HG02884 (cell line): ENCODE measurements around the gene RNF224.

Source experiments
- ATAC-seq: cut with Tn5 transposase; IDR thresholded peaks from one replicate; pipeline ENCODE4 v1.9.1; 2021; ENCODE audit warnings: mild to moderate bottlenecking, moderate library complexity; ENCODE audit not compliant: unreplicated experiment

RNF224 gene

DNA sequence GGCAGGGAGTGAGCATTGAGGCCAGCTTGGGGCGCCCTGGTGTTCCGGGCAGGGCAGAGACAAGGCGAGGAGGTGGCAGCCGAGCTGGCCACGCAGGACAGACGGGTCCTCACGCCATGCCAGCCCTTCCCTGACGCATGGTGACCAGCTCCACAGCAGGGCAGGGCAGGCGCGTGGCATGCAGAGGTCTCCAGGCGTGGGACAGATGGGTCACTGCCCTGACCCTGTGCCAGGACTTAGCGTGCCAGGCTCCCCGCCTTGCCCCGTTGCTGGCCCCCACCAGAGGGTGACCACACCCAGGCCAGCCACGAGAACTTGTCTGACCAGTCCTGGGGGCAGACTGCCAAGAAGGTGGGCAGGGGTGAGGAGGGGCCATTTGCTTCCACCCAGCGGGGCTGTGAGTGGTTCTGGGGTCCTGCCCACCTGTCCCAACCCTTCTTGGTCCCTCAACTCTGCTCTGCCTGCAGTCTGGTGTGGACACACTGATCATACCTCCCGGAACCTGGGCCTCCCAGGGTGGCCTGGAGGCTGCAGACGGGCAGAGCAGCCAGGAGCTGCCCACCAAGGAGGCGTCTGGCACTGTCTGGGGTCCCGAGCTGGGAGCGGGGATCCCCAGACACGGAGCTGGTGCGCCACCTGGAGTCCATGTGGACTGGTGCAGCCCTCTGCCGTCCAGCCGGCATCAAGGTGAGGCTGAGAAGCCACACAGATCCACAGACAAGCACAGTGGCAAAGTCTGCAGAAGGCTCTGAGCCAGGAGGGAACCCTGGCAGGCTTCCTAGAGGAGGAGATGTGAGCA is at the start of gene RNF224:
RNF224 (plus strand) TSS at position 449 of the 799 bp plus-strand sequence. CDS start 834 bp downstream, outside the sequence.
- ATAC-seq = no peak

DNA sequence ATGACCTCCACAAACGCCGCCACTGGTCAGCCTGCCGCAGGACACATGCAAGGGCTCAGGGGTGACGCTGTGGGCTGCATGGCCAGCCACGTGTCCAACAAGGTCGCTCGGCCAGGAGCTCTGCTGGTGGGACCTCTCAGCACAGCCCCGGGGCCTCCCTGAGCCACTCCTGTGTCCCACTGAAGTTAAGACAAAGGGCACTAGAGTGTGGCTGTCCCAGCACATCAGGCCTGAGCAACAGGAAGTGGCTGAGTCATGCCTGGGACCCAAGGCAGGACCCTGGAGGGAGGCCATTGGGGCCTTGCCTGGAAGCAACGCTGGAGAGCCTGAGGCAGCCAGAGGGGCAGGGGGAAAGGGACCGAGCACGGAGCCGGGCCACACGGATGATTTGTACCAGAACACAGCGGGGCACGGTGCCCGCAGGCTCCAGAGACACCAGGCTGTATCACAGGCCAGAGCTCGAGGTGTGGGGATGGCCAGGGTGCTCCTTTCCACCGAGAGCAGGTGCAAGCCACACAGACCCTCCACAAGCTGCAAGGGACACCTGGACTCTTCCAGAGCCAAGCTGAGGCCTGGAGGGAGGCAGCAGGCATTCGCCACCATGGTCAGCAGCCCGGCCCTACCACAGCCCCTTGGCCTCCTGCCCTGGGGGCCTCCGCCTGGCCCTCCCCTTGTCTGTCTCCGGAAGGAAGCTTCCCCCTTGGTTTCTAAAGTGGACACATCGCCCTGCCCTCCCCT is 48.9 kb upstream of the RNF224 start:
- no peak for ATAC-seq

DNA sequence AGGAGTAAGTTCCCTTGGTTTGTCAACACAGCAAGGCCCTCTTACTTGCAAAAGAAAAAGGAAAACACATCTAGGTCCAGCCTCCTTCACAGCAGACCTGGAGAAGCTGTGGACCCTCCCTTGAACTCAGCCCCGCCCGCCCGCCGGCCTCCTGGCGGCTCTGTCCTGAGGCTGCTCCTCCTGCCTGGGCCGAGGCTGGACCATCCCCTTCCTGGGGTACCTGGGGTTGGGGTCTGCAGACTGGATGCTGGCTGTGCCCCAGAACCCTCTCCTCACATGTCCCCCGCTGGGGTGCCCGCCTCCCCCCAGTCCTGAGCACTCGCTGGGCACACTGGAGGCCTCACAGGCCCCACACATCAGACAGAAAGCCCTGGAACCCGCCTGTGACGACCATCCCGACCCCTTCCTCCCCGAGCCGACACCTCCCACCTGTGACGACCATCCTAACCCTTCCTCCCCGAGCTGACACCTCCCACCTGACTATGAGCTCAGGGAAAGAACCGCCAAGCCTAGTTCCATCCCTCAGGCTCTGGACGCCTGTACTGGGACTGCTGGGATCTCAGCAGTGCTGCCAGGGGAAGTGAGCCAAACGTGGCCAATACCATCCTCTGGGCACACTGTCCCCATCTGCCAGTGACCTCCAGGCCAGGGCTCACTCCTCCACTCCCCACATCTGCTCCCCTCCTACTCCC is 48.2 kb upstream of the RNF224 start:
- ATAC-seq = no peak

DNA sequence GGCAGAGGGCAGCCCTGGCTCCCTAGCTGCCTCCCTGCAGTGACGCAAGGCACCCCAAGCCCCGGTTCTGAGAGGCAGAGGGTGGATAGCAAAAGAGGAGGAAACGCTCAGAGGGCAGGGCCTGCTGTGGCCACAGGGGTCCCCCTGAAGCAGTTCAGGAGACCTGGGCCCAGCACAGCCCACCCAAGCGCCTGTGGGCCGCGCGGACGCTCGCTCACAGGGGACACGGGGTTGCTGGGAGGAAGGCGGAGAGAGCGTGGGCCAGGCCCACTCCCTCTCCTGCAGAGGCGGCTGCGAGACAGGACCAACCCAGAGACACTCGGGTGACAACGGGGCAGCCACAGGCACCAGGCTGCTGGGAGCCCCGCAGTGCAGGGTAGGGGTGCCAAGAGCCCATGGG is 47.5 kb upstream of the RNF224 start:
- no peak for ATAC-seq

DNA sequence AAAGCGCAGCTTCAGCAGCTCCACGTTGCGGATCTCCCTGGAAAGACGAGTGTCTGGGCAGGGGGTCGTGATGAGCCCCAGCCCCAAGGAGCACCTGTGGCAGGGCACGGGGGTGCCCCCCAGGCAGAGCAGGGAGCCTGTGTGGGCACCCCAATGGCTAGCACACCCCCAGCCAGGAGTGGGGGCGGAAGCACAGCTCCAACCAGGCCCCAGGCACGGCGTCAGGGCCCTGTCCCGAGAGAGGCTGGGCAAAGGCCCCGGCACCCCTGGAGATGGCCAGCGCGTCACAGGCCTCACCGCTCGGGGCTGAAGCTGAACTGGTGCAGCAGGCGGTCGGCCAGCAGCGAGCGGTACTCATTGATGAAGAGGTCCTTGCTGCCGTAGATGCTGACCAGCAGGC is 46.8 kb upstream of the RNF224 start:
- no peak for ATAC-seq

DNA sequence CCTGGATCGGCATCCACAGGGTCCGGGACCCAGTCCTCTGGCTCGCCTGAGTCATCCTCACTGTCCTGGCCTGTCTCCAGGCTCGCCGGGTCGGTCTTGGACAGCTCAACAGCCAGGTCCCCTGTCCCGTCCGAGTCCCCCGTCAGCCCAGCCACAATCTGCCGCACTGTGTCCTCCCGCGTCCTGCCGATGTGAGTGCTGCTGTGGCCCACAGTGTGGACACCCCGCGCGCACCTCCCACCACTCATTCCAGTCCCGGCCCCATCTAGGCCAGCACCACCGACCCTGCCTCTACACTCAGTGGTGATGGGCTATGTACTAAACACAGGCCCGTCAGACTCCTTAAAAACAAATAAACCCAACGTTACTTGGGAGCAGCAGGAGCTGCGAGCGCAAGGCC is 45.6 kb upstream of the RNF224 start:
- no peak for ATAC-seq

DNA sequence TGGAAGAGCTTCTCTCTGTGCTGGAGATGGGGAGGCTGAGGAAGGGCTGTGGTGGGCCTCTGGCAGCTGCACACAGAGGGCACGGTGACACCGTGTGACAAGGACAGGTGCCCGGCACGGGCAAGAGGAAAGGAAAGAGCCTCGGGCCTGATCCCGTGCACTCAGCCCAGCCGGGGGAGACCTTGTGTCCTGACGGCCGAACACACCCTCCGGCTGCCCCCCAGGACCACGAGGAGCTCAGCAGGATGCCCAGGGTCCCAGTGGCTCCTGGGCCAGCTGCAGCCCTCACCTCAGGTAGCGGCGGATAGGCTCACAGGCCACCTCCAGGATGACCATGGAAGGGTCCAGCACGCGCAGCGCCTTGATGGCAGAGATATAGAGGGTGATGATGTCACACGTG is 44.5 kb upstream of the RNF224 start:
- ATAC-seq = no peak

DNA sequence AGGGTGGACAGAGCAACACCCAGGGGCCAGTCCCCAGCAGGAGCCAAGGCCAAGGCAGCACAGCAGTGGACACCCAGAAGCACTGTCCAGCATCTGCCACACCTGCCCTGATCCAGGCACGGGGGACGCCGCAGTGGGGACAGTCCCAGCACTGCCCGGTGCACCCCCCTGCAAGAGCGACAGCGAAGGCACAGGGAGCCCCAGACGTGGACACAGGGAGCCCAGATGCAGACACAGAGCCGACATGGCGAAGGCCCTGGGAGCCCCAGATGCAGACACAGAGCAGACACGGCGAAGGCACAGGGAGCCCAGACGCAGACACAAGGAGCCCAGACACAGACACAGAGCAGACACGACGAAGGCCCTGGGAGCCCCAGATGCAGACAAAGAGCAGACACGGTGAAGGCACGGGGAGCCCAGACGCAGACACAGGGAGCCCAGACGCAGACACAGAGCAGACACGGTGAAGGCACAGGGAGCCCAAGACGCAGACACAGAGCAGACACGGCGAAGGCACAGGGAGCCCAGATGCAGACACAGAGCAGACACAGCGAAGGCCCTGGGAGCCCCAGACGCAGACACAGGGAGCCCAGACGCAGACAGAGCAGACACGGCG is 43.2 kb upstream of the RNF224 start:
- no peak for ATAC-seq

DNA sequence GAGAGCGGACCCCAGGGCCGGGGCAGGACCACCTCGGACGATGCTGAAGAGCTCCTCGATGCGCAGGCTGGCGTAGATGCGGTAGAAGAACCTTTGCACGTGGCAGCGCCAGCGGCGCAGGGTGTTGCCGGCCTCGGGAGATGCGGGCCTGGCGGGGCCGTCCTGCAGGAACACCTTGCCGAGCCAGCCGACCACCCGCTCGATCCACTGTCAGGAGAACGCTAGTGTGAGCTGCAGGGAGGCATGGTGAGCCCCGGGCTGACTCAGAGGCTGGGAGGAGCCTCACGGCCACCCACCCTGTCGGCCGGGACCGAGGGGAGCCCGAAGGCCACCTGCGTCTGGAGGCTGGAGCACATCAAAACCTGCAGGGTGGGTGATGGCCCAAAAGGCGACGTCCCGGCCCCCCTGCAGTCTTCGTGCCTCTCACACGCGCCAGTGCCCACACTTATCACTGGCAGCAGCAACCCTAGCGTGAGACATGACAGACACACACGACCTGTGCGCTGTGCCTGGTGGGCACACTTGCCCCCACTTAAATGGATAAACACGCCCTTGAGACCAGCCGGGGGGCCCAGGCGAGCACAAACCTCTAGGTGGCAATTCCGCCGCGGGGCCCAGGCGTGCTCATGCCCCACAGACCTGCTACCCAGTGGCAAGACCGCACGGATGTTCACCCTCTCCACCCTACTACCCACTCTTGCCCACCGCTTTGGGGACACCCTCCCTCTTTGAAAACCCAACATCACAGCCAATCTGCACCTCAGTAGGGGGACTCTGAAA is 42.2 kb upstream of the RNF224 start:
- no peak for ATAC-seq

DNA sequence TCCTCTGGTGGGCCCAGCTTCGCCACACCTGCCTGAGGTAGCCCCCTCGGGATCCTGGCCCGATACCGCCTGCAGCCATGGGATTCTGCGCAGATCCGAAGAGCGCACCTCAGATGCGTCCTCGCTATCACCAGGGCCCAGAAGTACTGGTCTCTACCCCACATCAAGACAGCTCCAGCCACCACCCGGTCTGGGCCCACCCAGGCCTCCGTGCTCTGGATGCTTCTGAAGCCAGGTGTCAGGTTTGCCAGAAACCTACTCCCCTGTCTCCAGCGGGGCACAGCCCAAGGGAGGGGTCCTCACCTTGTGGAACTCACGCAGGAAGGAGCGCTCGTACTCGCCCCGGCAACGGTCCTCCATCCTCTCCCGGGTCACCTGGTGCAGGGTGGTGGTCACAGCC is 41.4 kb upstream of the RNF224 start:
- no peak for ATAC-seq

DNA sequence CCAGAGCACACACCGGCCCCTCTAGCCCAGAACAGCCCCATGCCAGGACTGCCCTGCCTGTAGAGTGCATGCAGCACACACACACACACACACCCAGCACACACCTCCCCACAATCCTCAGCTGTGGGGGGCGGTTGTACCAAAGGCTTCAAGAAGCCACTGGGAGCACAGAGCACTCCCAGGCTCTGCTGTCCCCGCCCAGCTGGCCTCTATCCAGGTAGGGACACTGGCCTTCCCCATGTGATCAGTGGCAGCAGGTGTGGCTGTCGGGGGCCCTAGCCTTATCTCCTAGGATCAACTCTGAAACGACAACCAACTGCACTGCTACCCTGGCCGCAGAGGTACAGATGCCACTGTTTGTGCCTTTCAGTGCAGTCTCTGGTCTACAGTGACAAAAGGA is 40.9 kb upstream of the RNF224 start:
- no peak for ATAC-seq

DNA sequence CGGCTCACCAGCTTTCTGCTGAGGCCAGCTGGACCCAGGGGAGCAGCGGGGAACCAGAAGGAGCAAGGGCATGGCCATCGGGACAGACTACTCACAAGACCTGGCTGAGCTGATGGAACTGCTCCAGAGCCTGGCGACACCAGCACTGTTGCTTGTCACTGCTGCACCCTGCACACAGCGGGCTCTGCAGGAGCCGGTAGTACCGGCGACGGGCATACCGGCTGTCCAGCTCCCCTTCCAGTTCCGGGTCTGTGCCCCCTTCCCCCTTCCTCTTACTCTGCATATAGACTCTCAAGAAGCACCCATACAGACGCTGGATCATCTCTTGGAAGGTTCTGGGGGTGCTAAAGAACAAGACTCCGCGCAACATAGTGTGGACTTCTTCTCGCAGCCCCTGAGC is 39.9 kb upstream of the RNF224 start:
- ATAC-seq = no peak

DNA sequence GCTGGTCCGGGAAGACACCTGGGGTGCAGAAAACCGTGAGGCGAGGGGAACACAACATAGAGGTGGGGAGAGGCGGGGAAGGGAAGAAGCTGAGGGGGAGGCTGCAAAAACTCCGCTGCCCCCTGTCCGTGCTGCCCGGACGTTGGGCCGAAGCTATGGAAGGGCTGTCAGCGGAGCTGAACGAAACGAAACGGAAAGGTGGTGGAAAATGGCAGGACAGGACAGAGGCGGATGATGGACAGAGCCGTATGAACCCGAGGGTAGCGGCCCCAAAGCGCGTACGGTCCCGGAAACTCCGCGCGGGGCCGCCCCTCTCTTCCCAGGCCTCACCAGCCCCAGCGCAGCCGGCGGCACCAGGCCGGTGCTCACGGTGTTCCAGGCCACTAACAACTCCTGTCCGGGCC is 39.2 kb upstream of the RNF224 start:
- no peak for ATAC-seq

DNA sequence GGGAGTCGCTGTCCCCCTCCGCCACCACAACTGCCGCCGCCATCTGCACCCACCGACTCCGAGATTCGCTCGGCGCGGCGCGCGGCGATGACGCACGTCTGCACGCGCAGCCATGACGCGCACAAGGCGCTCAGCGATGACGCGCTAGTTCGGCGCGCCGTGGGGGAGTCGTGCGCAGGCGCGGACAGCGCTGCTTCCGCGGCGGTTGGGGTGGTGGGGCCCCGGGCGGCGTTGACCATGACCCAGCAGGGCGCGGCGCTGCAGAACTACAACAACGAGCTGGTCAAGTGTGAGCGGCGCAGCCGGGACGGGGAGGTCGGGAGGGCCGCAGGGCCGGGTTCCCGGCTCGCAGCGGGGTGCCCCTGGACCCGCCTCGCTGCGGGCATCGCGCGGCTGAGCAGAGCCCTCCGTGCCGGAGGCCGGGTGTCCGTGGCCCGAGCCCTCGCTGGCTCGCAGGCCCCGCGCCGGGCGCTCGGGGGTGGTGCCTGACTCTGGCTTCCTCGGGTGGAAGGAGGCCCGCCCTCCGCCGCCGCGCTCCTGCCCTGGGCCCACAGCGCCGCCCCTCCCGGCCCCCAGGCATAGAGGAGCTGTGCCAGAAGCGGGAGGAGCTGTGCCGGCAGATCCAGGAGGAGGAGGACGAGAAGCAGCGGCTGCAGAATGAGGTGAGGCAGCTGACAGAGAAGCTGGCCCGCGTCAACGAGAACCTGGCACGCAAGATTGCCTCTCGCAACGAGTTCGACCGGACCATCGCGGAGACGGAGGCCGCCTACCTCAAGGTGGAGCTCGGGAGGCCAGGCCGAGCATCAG is 38.6 kb upstream of the RNF224 start, which contains the start of the genes ANAPC2 and SSNA1:
ANAPC2 (minus strand) TSS at position 71 of the 807 bp plus-strand sequence; CDS start at position 43, 28 bp downstream.
SSNA1 (plus strand) TSS at position 187 of the 807 bp plus-strand sequence; CDS start at position 238, 51 bp downstream.
- peak; percentile 74 for ATAC-seq

DNA sequence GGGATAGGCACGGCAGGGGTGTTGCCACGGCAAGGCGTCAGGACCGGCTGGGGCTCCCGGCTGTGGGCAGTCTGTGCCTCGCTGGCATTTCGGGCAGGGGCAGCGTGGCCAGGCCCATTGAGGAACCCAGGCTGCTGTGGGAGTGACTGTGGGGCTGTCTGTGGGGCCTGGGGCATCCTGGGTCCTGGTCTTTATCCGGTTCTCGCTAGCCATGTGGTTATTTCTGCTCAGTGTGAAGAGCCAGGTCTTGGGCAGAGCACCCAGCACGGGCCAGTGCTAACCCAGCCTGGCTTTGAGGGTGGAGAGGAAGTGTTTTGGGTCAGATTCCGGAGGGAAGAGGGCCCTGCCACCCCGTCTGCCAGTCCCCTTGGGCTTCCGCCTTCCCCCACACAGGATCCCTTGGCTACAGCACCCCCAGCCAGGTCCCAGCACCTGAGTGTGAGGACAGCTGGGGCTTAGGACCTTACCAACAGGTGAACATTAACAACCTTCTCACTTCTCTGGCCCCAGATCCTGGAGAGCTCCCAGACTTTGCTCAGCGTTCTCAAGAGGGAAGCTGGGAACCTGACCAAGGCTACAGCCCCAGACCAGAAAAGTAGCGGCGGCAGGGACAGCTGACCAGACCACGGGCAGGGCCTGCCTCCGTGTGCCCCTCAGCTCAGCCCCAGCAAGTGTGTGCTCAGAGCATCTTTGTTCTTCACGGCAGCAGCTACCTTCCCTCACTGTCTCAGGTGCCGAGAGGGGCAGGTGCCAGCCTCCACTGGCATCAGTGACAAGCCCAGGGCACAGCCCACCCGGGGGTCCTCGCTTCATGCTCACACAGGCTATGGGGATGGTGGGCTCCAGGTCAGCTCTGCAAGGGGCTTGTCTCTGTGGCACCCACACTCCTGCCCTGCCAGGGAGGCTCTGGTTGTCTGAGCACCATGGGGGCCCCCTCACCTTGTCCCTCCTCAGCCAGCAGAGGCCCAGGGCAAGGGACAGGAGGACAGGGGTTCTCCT is 37.7 kb upstream of the RNF224 start:
- ATAC-seq = no peak

DNA sequence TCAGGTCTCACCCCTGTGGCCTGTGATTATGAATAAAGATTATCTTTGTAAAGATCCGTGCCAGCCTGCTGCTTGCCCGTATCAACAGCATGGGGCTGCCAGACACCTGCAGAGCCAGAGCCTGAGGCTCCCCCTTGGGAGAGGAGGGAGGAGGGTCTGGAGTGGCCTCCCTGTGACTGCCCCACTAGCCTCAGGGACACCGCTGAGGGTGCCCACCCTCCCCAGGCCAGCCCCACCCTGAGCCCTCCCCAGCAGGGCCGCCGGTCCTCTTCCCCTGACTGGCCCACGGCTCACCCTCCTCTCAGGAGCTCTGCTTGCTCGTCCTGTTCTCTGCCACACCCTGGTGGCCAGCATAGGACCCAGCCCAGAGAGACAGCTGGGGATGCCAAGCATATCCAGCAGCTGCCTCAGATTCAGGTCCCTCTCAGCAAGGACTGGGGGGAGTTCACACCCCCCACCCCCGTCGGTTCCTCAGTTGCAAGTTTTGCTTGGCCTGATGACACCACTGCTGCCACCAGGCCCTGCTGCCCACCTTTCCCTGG is 36.9 kb upstream of the RNF224 start:
- no peak for ATAC-seq

DNA sequence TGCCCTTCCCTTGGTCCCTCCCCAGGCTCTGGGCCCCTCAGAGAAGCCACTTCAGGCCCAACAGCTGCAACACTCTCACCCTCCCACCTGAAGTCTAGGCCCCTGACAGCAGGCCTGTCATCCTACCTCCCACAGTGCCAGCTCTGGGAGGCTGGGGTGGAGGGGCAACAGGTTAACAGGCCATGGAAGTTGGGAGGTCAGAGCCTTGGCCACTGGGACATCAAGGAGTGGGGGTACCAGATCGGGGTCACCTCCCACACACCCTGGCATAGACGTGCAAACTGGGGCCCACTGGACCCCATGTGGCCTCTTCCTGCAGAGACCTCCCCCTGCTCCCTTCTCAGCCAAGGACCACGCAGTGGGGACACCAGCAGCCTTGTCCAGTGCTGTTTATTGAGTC is 36.1 kb upstream of the RNF224 start:
- no peak for ATAC-seq
